ENCODE results near the gene DNMT3B. TPM values are rescaled to one million over a fixed set of nuclear protein-coding genes. Genes with fewer than 3 reads are reported as not detected.

The DNMT3B gene
- total RNA-seq, 2 experiments from 2014 or later: 2.9 TPM

DNA sequence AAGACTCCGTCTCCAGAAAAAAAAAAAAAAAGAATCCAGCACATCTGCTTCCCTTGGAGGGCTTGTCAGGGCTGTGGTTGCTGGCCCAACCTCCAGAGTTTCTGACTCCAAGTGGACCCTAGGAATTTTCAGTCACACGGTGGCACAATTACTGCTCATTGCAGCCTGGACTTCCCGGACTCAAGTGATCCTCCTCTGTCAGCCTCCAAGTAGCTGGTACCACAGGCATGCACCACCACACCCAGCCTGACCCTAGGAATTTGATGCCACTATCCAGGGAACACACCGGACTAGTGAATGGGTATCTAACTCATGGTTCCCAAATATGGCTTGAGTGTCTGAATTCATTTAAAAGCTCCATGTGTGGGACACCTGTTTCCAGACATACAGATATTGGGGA lies 47.7 kb downstream of the DNMT3B start:
- Mint-ChIP-seq H3K9me3 (no peaks in the 10 kb centered on the region), H3K36me3 (ENCODE audit: low read depth) (no peaks in the 10 kb centered on the region), H3K4me1 (ENCODE audit: low read depth) (no peaks in the 10 kb centered on the region), H3K27ac (no peak overlapping the region), H3K27me3 (no peaks in the 10 kb centered on the region), H3K4me3 (no peak overlapping the region)
- ChIA-PET CTCF (interaction anchor here (1.0 to 1.3 kb wide), 2 partner anchors 10 to 92 kb away, joined by 3 read pairs; partner anchors contain the start of gene MAPRE1), POLR2A (no interaction called here)
- no peak for DNase-seq
- no peak for ATAC-seq
- intact Hi-C loops (cut with micrococcal nuclease): no loop called here
- TF ChIP-seq, protein P1, sequence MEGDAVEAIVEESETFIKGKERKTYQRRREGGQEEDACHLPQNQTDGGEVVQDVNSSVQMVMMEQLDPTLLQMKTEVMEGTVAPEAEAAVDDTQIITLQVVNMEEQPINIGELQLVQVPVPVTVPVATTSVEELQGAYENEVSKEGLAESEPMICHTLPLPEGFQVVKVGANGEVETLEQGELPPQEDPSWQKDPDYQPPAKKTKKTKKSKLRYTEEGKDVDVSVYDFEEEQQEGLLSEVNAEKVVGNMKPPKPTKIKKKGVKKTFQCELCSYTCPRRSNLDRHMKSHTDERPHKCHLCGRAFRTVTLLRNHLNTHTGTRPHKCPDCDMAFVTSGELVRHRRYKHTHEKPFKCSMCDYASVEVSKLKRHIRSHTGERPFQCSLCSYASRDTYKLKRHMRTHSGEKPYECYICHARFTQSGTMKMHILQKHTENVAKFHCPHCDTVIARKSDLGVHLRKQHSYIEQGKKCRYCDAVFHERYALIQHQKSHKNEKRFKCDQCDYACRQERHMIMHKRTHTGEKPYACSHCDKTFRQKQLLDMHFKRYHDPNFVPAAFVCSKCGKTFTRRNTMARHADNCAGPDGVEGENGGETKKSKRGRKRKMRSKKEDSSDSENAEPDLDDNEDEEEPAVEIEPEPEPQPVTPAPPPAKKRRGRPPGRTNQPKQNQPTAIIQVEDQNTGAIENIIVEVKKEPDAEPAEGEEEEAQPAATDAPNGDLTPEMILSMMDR (IDR thresholded peaks at IDR 0.05): no peak

DNA sequence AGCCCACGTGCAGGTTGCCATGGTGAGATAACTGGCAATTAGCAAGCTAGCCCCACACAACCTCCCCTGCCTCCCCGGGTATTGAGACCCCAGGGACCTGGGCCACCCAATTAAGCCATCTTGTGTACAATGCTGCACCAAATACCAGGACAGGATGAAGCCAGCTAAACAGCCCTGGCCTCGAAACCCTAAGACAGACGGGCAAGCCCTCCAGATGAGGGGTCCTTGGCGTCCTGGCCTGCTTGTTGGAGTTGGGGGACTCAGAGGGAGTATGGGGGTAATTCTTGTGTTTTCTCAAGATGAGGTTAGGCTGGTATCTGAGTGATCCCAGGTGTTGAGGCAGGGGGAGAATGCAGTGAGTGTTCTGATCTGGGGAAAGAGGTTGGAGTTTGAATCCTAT lies 48.8 kb downstream of the DNMT3B start:
- CTCF ChIA-PET: no interaction called here
- DNase-seq (no peak), ATAC-seq (no peak)
- TF ChIP-seq, protein P1 (IDR thresholded peaks at IDR 0.05): no peak
- H3K27ac Mint-ChIP-seq: no peak overlapping the region
- intact Hi-C loops (cut with micrococcal nuclease): no loop called here
- no peaks in the 10 kb centered on the region for H3K36me3 Mint-ChIP-seq (ENCODE audit: low read depth)
- no peaks in the 10 kb centered on the region for H3K4me1 Mint-ChIP-seq (ENCODE audit: low read depth)
- POLR2A ChIA-PET: no interaction called here
- H3K4me3 Mint-ChIP-seq: no peak overlapping the region
- no peaks in the 10 kb centered on the region for H3K27me3 Mint-ChIP-seq
- H3K9me3 Mint-ChIP-seq: no peaks in the 10 kb centered on the region

DNA sequence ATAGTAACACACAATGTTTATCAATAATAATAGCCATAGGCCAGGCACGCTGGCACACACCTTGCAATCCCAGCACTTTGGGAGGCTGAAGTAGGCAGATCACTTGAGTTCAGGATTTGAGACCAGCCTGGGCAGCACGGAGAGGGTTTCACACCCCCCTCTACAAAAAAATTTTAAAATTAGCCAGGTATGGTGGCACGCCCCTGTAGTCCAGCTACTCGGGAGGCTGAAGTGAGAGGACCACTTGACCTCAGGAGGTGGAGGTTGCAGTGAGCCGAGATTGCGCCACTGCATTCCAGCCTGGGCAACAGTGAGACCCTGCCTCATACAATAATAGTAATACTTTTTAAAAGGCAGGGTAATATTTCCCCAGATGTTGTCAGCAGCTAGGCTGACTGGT lies 49.7 kb downstream of the DNMT3B start:
- no peaks in the 10 kb centered on the region for H3K4me1 Mint-ChIP-seq (ENCODE audit: low read depth)
- ChIA-PET POLR2A (interaction anchor here (0.6 kb wide), 1 partner anchor 533 kb away, joined by 3 read pairs; no protein-coding TSS in a partner anchor), CTCF (no interaction called here)
- H3K36me3 Mint-ChIP-seq (ENCODE audit: low read depth): no peaks in the 10 kb centered on the region
- ATAC-seq (no peak), DNase-seq (no peak)
- no peaks in the 10 kb centered on the region for H3K9me3 Mint-ChIP-seq
- H3K27me3 Mint-ChIP-seq: no peaks in the 10 kb centered on the region
- TF ChIP-seq, protein P1 (IDR thresholded peaks at IDR 0.05): no peak
- no peak overlapping the region for H3K4me3 Mint-ChIP-seq
- intact Hi-C loops (cut with micrococcal nuclease): no loop called here
- H3K27ac Mint-ChIP-seq: no peak overlapping the region

DNA sequence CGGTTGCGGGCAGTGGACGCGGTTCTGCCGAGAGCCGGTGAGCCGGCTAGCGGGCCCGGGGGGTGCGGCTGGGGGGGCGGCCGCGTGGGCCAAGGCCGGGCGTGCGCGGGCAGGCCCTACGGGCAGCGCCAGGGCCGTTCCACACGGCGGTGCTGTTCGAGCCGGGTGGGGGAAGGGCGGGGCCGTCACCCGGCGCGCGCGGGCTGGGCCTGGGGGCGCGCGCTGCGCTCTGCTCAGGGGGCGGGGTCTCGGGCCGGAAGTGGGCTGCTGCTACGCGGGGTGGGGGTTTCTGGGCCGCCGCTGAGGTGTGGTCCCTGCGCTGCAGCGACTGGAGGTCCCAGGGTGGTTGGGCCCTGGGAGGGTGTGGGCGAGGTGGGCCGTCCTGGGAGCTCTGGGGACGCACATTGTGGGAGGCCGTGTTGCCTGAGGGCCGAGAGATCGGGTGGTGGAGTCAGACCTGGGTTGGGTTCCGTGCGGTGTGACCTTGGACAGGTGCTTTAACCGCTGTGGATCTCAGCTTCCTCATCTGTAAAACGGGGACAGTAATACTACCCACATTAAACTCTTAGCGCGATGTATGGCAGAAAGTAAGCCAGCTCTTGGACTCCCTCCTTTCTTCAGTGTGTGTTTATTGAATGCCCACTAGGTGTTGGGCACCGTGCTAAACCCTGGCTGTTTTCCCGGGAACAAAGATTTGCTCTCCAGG lies 58.0 kb downstream of the DNMT3B start:
- peak overlapping the region; percentile 98 for H3K27ac Mint-ChIP-seq
- H3K4me1 Mint-ChIP-seq (ENCODE audit: low read depth): peaks cover 39% of the 10 kb centered on the region
- peak overlapping the region; percentile 98 for H3K4me3 Mint-ChIP-seq
- TF ChIP-seq, protein P1 (IDR thresholded peaks at IDR 0.05): no peak
- H3K36me3 Mint-ChIP-seq (ENCODE audit: low read depth): peaks cover 18% of the 10 kb centered on the region
- ATAC-seq (peak; percentile 82), DNase-seq (peak; percentile 83)
- intact Hi-C loops (cut with micrococcal nuclease): no loop called here
- CTCF ChIA-PET: interaction anchor here (0.7 to 1.7 kb wide), 7 partner anchors 9 to 147 kb away, joined by 3 to 7 read pairs (median 3); no protein-coding TSS in a partner anchor
- POLR2A ChIA-PET: interaction anchor here (0.7 to 2.6 kb wide), 8 partner anchors 10 to 456 kb away, joined by 3 to 17 read pairs (median 4); no protein-coding TSS in a partner anchor
- H3K27me3 Mint-ChIP-seq: no peaks in the 10 kb centered on the region
- no peaks in the 10 kb centered on the region for H3K9me3 Mint-ChIP-seq

DNA sequence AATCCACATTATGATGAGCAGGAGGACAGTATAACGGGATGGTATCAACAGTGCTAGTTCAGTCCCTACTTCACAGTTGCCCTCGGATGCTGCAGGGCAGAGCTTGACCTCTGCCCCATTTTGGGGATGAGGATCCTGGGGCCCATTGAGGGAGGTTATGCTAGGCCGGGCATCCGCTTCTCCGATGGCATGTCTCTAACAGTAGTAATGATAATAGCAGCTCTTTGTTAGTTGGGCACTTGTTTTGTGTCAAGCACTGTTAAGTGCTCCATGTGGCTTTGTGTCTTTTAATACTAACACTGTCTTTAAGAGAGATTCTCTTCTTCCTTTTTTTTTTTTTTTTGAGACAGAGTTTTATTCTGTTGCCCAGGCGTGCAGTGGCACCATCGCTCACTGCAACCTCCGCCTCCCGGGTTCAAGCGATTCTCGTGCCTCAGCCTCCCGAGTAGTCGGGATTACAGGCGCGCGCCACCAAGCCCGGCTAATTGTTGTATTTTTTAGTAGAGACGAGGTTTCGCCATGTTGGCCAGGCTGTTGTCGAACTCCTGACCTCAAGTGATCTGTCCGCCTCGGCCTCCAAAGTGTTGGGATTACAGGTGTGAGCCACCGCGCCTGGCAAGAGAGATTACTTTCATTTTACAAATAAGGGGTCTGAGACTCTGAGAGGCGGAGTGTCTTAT lies 58.7 kb downstream of the DNMT3B start:
- H3K36me3 Mint-ChIP-seq (ENCODE audit: low read depth): peaks cover 20% of the 10 kb centered on the region
- H3K4me1 Mint-ChIP-seq (ENCODE audit: low read depth): peaks cover 42% of the 10 kb centered on the region
- ChIA-PET CTCF (interaction anchor here (0.6 to 1.7 kb wide), 5 partner anchors 9 to 43 kb away, joined by 3 to 7 read pairs (median 5); no protein-coding TSS in a partner anchor), POLR2A (interaction anchor here (0.7 to 2.6 kb wide), 9 partner anchors 10 to 456 kb away, joined by 3 to 17 read pairs (median 4); no protein-coding TSS in a partner anchor)
- ATAC-seq: no peak
- H3K4me3 Mint-ChIP-seq: peak overlapping the region; percentile 98
- H3K9me3 Mint-ChIP-seq: no peaks in the 10 kb centered on the region
- H3K27me3 Mint-ChIP-seq: no peaks in the 10 kb centered on the region
- TF ChIP-seq, protein P1 (IDR thresholded peaks at IDR 0.05): no peak
- peak; percentile 22 for DNase-seq
- peak overlapping the region; percentile 98 for H3K27ac Mint-ChIP-seq
- intact Hi-C loops (cut with micrococcal nuclease): no loop called here

Data from activated CD8-positive, alpha-beta T cell treated with anti-CD3 and anti-CD28 coated beads for 36 hours (primary cell).